ENCODE results near the gene CELF1. TPM values are rescaled to one million over a fixed set of nuclear protein-coding genes. Genes with fewer than 3 reads are reported as not detected.
A peak's percentile ranks its signal among the peaks of the same experiment; 100 is the strongest.
"Not testable (repeated sequence)": the region's sequence is repeated elsewhere in the genome, so short reads cannot be mapped to it uniquely, and the experiment has no call there.

CELF1 gene
- total and polyA plus RNA-seq, 2 donors: 35.2 to 125 TPM

- no peak overlapping the region for H3K27ac ChIP-seq (ENCODE audit: low read depth)
- 96% methylated on average over 2 of the region's 2 CpGs for WGBS
- DNase-seq (ENCODE audit: extremely low spot score): no peak
- no peak overlapping the region for H3K4me3 ChIP-seq (ENCODE audit: low read depth, low read length)
- peaks cover 2% of the 10 kb centered on the region for H3K4me1 ChIP-seq (ENCODE audit: insufficient read depth)
- no peaks in the 10 kb centered on the region for H3K36me3 ChIP-seq (ENCODE audit: insufficient read depth)
Measured at GRCh38 chr11:47541070-47541469, 11.9 kb downstream of the CELF1 start.

GRCh38 chr11:47539681-47540039 is 13.3 kb downstream of the CELF1 start:
- no peak overlapping the region for H3K27ac ChIP-seq (ENCODE audit: low read depth)
- H3K36me3 ChIP-seq (ENCODE audit: insufficient read depth): no peaks in the 10 kb centered on the region
- 65% methylated on average over 2 of the region's 2 CpGs for WGBS
- no peak overlapping the region for H3K4me3 ChIP-seq (ENCODE audit: low read depth, low read length)
- DNase-seq (ENCODE audit: extremely low spot score): no peak
- peaks cover 3% of the 10 kb centered on the region for H3K4me1 ChIP-seq (ENCODE audit: insufficient read depth)

GRCh38 chr11:47538741-47539565 is 14.0 kb downstream of the CELF1 start:
- Histone ChIP-seq H3K4me1 (ENCODE audit: insufficient read depth) (peaks cover 3% of the 10 kb centered on the region), H3K36me3 (ENCODE audit: insufficient read depth) (no peaks in the 10 kb centered on the region), H3K27ac (ENCODE audit: low read depth) (no peak overlapping the region), H3K4me3 (ENCODE audit: low read depth, low read length) (no peak overlapping the region)
- no peak for DNase-seq (ENCODE audit: extremely low spot score)
- 74% methylated on average over 10 of the region's 10 CpGs for WGBS

GRCh38 chr11:47536915-47537314 is 16.0 kb downstream of the CELF1 start:
- H3K4me3 ChIP-seq (ENCODE audit: low read depth, low read length): no peak overlapping the region
- no peak overlapping the region for H3K27ac ChIP-seq (ENCODE audit: low read depth)
- H3K4me1 ChIP-seq (ENCODE audit: insufficient read depth): peaks cover 3% of the 10 kb centered on the region
- DNase-seq (ENCODE audit: extremely low spot score): no peak
- H3K36me3 ChIP-seq (ENCODE audit: insufficient read depth): no peaks in the 10 kb centered on the region
- WGBS: 49% methylated on average over 3 of the region's 3 CpGs

GRCh38 chr11:47534704-47535251 is 18.2 kb downstream of the CELF1 start:
- H3K27ac ChIP-seq (ENCODE audit: low read depth): no peak overlapping the region
- peaks cover 2% of the 10 kb centered on the region for H3K4me1 ChIP-seq (ENCODE audit: insufficient read depth)
- no peak for DNase-seq (ENCODE audit: extremely low spot score)
- H3K4me3 ChIP-seq (ENCODE audit: low read depth, low read length): no peak overlapping the region
- no peaks in the 10 kb centered on the region for H3K36me3 ChIP-seq (ENCODE audit: insufficient read depth)
- WGBS: 88% methylated on average over 4 of the region's 4 CpGs

- H3K36me3 ChIP-seq (ENCODE audit: insufficient read depth): no peaks in the 10 kb centered on the region
- no peak for DNase-seq (ENCODE audit: extremely low spot score)
- no peak overlapping the region for H3K27ac ChIP-seq (ENCODE audit: low read depth)
- WGBS: 77% methylated on average over 2 of the region's 2 CpGs
- H3K4me1 ChIP-seq (ENCODE audit: insufficient read depth): peaks cover 1% of the 10 kb centered on the region
- H3K4me3 ChIP-seq (ENCODE audit: low read depth, low read length): no peak overlapping the region
Measured at GRCh38 chr11:47533690-47534151, 19.2 kb downstream of the CELF1 start.

- no peak overlapping the region for H3K27ac ChIP-seq (ENCODE audit: low read depth)
- H3K4me3 ChIP-seq (ENCODE audit: low read depth, low read length): peak overlapping the region; percentile 24
- 68% methylated on average over 2 of the region's 2 CpGs for WGBS
- H3K36me3 ChIP-seq (ENCODE audit: insufficient read depth): no peaks in the 10 kb centered on the region
- peaks cover 1% of the 10 kb centered on the region for H3K4me1 ChIP-seq (ENCODE audit: insufficient read depth)
- DNase-seq (ENCODE audit: extremely low spot score): no peak
Measured at GRCh38 chr11:47532597-47533213, 20.2 kb downstream of the CELF1 start.

- Histone ChIP-seq H3K4me1 (ENCODE audit: insufficient read depth) (peaks cover 1% of the 10 kb centered on the region), H3K36me3 (ENCODE audit: insufficient read depth) (no peaks in the 10 kb centered on the region), H3K27ac (ENCODE audit: low read depth) (no peak overlapping the region), H3K4me3 (ENCODE audit: low read depth, low read length) (no peak overlapping the region)
- no peak for DNase-seq (ENCODE audit: extremely low spot score)
- WGBS: 78% methylated on average over 3 of the region's 3 CpGs
Measured at GRCh38 chr11:47531666-47532065, 21.3 kb downstream of the CELF1 start.

- 87% methylated on average over 9 of the region's 9 CpGs for WGBS
- not testable (repeated sequence) for H3K27ac ChIP-seq (ENCODE audit: low read depth); H3K4me1 ChIP-seq (ENCODE audit: insufficient read depth)
Measured at GRCh38 chr11:47530721-47531120, 22.2 kb downstream of the CELF1 start.

GRCh38 chr11:47529951-47530350 is 23.0 kb downstream of the CELF1 start:
- Histone ChIP-seq H3K36me3 (ENCODE audit: insufficient read depth) (no peaks in the 10 kb centered on the region), H3K27ac (ENCODE audit: low read depth) (no peak overlapping the region), H3K4me3 (ENCODE audit: low read depth, low read length) (no peak overlapping the region), H3K4me1 (ENCODE audit: insufficient read depth) (peaks cover 2% of the 10 kb centered on the region)
- no peak for DNase-seq (ENCODE audit: extremely low spot score)
- 64% methylated on average over 4 of the region's 4 CpGs for whole genome bisulfite sequencing

More at GRCh38 chr11:47530721-47531120, 22.2 kb downstream of the CELF1 start:
- H3K4me3 ChIP-seq (ENCODE audit: low read depth, low read length); DNase-seq (ENCODE audit: extremely low spot score); H3K36me3 ChIP-seq (ENCODE audit: insufficient read depth): not testable (repeated sequence)

- H3K4me3 ChIP-seq (ENCODE audit: low read depth, low read length): no peak overlapping the region
- H3K4me1 ChIP-seq (ENCODE audit: insufficient read depth): peaks cover 2% of the 10 kb centered on the region
- H3K27ac ChIP-seq (ENCODE audit: low read depth): no peak overlapping the region
- DNase-seq (ENCODE audit: extremely low spot score): no peak
- no peaks in the 10 kb centered on the region for H3K36me3 ChIP-seq (ENCODE audit: insufficient read depth)
- WGBS: 86% methylated on average over 6 of the region's 6 CpGs
Measured at GRCh38 chr11:47527186-47527585, 25.7 kb downstream of the CELF1 start.

- DNase-seq (ENCODE audit: extremely low spot score); H3K4me3 ChIP-seq (ENCODE audit: low read depth, low read length); H3K27ac ChIP-seq (ENCODE audit: low read depth); H3K4me1 ChIP-seq (ENCODE audit: insufficient read depth); H3K36me3 ChIP-seq (ENCODE audit: insufficient read depth): not testable (repeated sequence)
- WGBS: 94% methylated on average over 9 of the region's 9 CpGs
Measured at GRCh38 chr11:47526032-47526431, 26.9 kb downstream of the CELF1 start.

GRCh38 chr11:47524291-47524874 is 28.5 kb downstream of the CELF1 start:
- 20% methylated on average over 9 of the region's 9 CpGs for WGBS
- H3K4me1 ChIP-seq (ENCODE audit: insufficient read depth): peaks cover 2% of the 10 kb centered on the region
- no peak for DNase-seq (ENCODE audit: extremely low spot score)
- peaks cover 1% of the 10 kb centered on the region for H3K36me3 ChIP-seq (ENCODE audit: insufficient read depth)
- H3K4me3 ChIP-seq (ENCODE audit: low read depth, low read length): no peak overlapping the region
- H3K27ac ChIP-seq (ENCODE audit: low read depth): no peak overlapping the region

Data from urinary bladder (tissue), 4 donors.